GM18951 (cell line): Measurements from ENCODE around the gene NSRP1.

ENCODE experiments used
- POLR2A ChIP-seq: IDR thresholded peaks from 4 replicates; pipeline ENCODE4 v1.6.1; 2011; ENCODE audit warnings: mild to moderate bottlenecking; ENCODE audit not compliant: insufficient read length, insufficient read depth; ENCODE audit errors: extremely low read depth
- in situ Hi-C: fragments of 300-500 bp; cut with MboI; formaldehyde crosslinking; loops from one replicate; pipeline ENCODE4 v1.12.0; 2022; ENCODE audit warnings: low sequenced_read_pairs, mixed read lengths, inconsistent platforms; ENCODE audit not compliant: unreplicated experiment

Gene NSRP1

GRCh38 chr17:30116661-30117551 lies at the start of gene NSRP1:
Gene NSRP1, plus strand, starts transcription at chr17:30116816. Its CDS starts 28 bp downstream, at chr17:30116844.
- peak; percentile 98 for TF ChIP-seq POLR2A
- in situ Hi-C loops: loop anchor here (25.0 kb wide), 1 partner anchor 595 kb away; no protein-coding TSS in a partner anchor

GRCh38 chr17:30068465-30068864 lies 48.2 kb upstream of the NSRP1 start:
- no peak for TF ChIP-seq POLR2A
- in situ Hi-C loops: no loop called here

GRCh38 chr17:30074254-30074653 lies 42.4 kb upstream of the NSRP1 start:
- TF ChIP-seq POLR2A: no peak
- in situ Hi-C loops: no loop called here

GRCh38 chr17:30074730-30075129 lies 41.9 kb upstream of the NSRP1 start:
- in situ Hi-C loops: loop anchor here (5.0 kb wide), 1 partner anchor 42 kb away; no protein-coding TSS in a partner anchor
- TF ChIP-seq POLR2A: no peak

GRCh38 chr17:30082773-30083172 lies 33.8 kb upstream of the NSRP1 start:
- in situ Hi-C loops: loop anchor here (10.0 kb wide), 1 partner anchor 278 kb away; no protein-coding TSS in a partner anchor
- TF ChIP-seq POLR2A: no peak

- no peak for TF ChIP-seq POLR2A
- in situ Hi-C loops: loop anchor here (10.0 kb wide), 1 partner anchor 280 kb away; no protein-coding TSS in a partner anchor
Observed at GRCh38 chr17:30084788-30085187, 31.8 kb upstream of the NSRP1 start.

- TF ChIP-seq POLR2A: no peak
- in situ Hi-C loops: loop anchor here (10.0 kb wide), 1 partner anchor 282 kb away; no protein-coding TSS in a partner anchor
Observed at GRCh38 chr17:30086896-30087295, 29.7 kb upstream of the NSRP1 start.

GRCh38 chr17:30087431-30087830 lies 29.2 kb upstream of the NSRP1 start:
- in situ Hi-C loops: loop anchor here (10.0 kb wide), 1 partner anchor 283 kb away; no protein-coding TSS in a partner anchor

GRCh38 chr17:30091121-30091670 lies 25.4 kb upstream of the NSRP1 start:
- in situ Hi-C loops: no loop called here
- TF ChIP-seq POLR2A: no peak

GRCh38 chr17:30091771-30092170 lies 24.8 kb upstream of the NSRP1 start:
- in situ Hi-C loops: no loop called here
- TF ChIP-seq POLR2A: no peak

- no peak for TF ChIP-seq POLR2A
- in situ Hi-C loops: no loop called here
Observed at GRCh38 chr17:30092886-30093285, 23.7 kb upstream of the NSRP1 start.

- no peak for TF ChIP-seq POLR2A
- in situ Hi-C loops: no loop called here
Observed at GRCh38 chr17:30093463-30094147, 23.0 kb upstream of the NSRP1 start.
